Measurements from ENCODE around the gene ZSCAN25.

ZSCAN25 gene

DNA sequence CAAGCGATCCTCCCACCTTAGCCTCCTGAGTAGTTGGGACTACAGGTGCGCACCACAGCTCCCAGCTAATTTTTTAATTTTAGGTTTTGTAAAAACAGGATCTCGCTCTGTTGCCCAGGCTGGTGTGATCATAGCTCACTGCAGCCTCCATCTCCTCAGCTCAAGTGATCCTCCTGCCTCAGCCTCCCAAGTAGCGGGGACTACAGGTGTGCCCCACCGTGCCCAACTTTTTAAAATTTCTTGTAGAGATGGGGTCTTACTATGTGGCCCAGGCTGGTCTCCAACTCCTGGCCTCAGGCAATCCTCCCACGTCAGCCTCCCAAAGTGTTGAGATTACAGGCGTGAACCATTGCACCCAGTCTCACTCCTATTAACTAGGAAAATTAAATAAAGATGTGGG lies 11.2 kb upstream of the ZSCAN25 start:
- no peak overlapping the region for H3K4me3 ChIP-seq (ENCODE audit: low read depth, low read length)
- no peak for DNase-seq (ENCODE audit: low read depth)
- TF ChIP-seq, protein P1, sequence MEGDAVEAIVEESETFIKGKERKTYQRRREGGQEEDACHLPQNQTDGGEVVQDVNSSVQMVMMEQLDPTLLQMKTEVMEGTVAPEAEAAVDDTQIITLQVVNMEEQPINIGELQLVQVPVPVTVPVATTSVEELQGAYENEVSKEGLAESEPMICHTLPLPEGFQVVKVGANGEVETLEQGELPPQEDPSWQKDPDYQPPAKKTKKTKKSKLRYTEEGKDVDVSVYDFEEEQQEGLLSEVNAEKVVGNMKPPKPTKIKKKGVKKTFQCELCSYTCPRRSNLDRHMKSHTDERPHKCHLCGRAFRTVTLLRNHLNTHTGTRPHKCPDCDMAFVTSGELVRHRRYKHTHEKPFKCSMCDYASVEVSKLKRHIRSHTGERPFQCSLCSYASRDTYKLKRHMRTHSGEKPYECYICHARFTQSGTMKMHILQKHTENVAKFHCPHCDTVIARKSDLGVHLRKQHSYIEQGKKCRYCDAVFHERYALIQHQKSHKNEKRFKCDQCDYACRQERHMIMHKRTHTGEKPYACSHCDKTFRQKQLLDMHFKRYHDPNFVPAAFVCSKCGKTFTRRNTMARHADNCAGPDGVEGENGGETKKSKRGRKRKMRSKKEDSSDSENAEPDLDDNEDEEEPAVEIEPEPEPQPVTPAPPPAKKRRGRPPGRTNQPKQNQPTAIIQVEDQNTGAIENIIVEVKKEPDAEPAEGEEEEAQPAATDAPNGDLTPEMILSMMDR (IDR thresholded peaks at IDR 0.05; ENCODE audit: control insufficient read depth, extremely low read depth, insufficient read depth) = no peak

DNA sequence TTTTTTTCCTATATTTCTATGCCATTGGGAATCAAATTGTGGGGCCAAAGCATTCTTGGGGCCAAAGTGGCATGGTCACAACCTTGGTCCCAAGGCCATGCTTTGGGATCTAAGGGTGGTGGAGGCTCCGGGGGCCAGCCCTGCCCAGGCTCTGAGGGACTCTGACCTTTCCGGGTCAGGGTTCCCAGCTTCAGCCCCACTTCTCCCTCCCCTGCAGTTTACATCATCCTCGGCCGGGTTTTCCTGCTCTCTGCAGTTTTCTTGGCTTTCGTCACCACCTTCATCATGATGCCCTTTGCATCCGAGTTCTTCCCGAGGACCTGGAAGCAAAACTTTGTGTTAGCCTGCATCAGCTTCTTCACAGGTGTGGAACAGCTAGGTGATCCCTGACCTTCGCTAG lies 10.2 kb upstream of the ZSCAN25 start:
- H3K4me3 ChIP-seq (ENCODE audit: low read depth, low read length) = no peak overlapping the region
- no peak for DNase-seq (ENCODE audit: low read depth)
- TF ChIP-seq, protein P1 (IDR thresholded peaks at IDR 0.05; ENCODE audit: control insufficient read depth, extremely low read depth, insufficient read depth) = no peak

DNA sequence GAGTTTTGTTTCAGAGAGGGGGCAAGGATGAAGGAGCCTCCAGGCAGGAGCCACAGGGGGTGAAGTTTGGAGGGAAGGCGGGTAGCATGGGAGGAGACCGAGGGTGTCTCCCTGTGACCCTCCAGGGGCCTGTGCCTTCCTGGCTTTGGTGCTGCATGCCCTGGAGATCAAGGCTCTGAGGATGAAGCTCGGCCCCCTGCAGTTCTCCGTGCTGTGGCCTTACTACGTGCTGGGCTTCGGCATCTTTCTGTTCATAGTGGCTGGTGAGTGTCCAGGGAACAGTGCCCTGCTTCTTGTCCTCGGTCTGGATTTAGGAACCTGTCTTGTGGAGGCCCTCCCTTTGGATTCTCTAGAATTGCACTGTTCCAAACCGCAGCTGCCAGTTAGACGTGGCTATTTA lies 9.2 kb upstream of the ZSCAN25 start:
- DNase-seq (ENCODE audit: low read depth) = no peak
- no peak overlapping the region for H3K4me3 ChIP-seq (ENCODE audit: low read depth, low read length)
- TF ChIP-seq, protein P1 (IDR thresholded peaks at IDR 0.05; ENCODE audit: control insufficient read depth, extremely low read depth, insufficient read depth) = no peak

DNA sequence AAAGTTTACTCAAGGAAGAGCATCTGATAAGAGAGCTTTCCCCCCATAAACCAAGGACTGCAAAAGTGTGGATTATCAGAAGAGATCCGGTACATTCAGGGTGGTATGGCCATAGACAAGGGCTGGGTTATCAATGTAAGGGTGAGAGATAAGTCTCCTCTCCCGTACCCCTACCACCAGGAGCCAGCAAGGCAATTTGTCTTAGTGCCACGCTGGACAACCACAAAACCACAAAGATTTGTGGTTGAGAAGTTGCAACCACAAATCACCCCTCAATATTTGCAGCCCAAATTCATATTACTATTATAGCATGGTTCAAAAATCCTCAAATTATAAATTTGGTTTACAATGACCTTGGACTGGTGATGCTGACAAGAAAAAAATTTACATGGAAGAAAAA lies 2.3 kb upstream of the ZSCAN25 start:
- no peak overlapping the region for H3K4me3 ChIP-seq (ENCODE audit: low read depth, low read length)

DNA sequence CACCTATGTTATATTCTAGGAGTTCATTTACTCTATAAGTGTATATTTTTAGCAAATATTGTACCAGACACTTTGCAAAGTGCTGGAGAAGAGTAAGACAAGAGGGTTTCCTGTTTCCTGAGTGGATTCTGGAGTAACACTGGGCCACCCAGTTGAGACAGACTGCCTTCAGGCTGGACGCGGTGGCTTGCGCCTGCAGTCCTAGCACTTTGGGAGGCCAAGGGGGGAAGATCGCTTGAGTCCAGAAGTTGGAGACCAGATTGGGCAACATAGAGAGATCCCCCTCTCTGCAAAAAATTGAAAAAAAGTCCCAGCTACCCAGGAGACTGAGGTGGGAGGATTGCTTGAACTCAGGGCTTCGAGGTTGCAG lies 772 bp upstream of the ZSCAN25 start:
- peak overlapping the region; percentile 77 for H3K4me3 ChIP-seq (ENCODE audit: low read depth, low read length)
- DNase-seq (ENCODE audit: low read depth) = no peak
- TF ChIP-seq, protein P1 (IDR thresholded peaks at IDR 0.05; ENCODE audit: control insufficient read depth, extremely low read depth, insufficient read depth) = no peak

More for the DNA sequence above, 2.3 kb upstream of the ZSCAN25 start:
- no peak for DNase-seq (ENCODE audit: low read depth)
- TF ChIP-seq, protein P1 (IDR thresholded peaks at IDR 0.05; ENCODE audit: control insufficient read depth, extremely low read depth, insufficient read depth) = no peak

DNA sequence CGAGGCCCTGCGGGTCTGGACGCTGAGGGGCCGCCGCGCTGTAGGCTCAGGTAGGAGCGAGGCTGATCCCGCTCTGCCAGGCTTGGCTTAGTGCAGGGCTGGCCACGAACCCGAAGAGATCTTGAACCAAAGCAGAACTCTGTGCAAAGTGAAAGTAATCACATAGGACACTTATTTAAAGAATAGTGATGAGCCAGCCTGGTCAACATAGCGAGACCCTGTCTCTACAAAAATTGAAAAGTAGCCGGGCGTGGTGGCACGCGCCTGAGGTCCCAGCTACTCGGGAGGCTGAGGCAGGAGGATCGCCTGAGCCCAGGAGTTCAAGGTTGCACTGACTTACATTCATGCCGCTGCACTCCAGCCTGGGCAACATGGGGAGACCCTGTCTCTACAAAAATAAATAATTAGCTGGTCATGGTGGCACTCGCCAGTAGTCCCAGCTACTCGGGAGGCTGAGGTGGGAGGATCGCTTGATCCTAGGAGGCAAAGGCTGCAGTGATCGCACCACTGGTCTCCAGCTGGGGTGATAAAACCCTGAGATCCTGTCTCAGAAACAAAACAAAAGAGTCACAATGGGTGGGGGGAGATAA lies 541 bp downstream of the ZSCAN25 start:
- TF ChIP-seq, protein P1 (IDR thresholded peaks at IDR 0.05; ENCODE audit: control insufficient read depth, extremely low read depth, insufficient read depth) = no peak
- DNase-seq (ENCODE audit: low read depth) = no peak
- H3K4me3 ChIP-seq (ENCODE audit: low read depth, low read length) = peak overlapping the region; percentile 77

DNA sequence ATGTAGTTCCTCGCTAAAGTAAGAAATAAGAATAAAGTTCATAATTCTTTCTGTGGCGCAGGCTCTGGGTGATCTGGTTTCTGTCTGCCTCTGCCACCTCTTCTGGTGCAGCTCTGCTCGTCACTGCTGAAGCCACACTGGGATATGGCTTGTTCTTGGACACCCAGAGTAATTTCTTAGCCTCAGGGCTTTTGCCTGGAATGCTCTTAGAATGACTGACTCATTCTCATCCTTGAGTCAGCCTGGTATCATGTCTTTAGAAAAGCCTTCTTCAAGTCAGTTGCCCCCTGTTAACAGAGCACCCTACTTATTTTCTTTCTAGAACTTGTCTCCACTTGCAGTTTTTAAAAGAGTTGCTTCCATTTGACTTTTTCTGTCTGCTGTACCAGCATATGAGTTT lies 2.0 kb downstream of the ZSCAN25 start:
- no peak for DNase-seq (ENCODE audit: low read depth)
- H3K4me3 ChIP-seq (ENCODE audit: low read depth, low read length) = no peak overlapping the region
- TF ChIP-seq, protein P1 (IDR thresholded peaks at IDR 0.05; ENCODE audit: control insufficient read depth, extremely low read depth, insufficient read depth) = no peak

Data from LNCaP clone FGC (cell line).